Embryonic facial prominence (tissue), 1 donor: ENCODE data around the gene TRAPPC12.
"Not testable (repeated sequence)": the region's sequence is repeated elsewhere in the genome, so short reads cannot be mapped to it uniquely, and the experiment has no call there.

Experiments
- DNase-seq: peaks from one replicate; pipeline ENCODE4 v3.0.0-alpha.2; 2016; ENCODE audit errors: extremely low spot score

TRAPPC12 gene

DNA sequence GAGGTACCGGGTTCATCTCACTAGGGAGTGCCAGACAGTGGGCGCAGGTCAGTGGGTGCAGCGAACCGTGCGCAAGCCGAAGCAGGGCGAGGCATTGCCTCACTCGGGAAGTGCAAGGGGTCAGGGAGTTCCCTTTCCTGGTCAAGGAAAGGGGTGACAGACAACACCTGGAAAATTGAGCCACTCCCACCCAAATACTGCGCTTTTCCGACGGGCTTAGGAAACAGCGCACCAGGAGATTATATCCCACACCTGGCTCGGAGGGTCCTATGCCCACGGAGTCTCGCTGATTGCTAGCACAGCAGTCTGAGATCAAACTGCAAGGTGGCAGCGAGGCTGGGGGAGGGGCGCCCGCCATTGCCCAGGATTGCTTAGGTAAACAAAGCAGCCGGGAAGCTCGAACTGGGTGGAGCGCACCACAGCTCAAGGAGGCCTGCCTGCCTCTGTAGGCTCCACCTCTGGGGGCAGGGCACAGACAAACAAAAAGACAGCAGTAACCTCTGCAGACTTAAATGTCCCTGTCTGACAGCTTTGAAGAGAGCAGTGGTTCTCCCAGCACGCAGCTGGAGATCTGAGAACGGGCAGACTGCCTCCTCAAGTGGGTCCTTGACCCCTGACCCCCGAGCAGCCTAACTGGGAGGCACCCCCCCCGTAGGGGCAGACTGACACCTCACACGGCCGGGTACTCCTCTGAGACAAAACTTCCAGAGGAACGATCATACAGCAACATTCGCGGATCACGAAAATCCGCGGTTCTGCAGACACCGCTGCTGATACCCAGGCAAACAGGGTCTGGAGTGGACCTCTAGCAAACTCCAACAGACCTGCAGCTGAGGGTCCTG, 9.9 kb upstream of the TRAPPC12 start:
- not testable (repeated sequence) for DNase-seq

DNA sequence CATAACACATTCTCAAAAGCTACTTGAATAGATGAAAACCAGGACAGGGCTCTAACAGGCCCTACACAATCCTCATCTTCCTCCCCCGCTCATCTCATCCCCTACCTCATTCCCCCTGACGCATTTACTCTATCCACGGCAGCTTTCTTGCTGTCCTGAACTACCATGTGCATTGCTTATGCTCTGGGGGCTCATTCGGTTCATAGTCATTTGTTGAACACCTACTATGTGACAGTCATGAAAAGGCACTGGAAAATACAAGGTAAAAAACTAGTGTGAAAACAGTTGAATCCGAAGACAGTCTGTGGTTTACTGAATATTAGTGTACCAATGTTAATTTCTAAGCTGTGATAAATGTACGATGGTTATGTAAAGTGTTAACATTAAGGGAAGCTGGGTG, 2.7 kb upstream of the TRAPPC12 start:
- no peak for DNase-seq

DNA sequence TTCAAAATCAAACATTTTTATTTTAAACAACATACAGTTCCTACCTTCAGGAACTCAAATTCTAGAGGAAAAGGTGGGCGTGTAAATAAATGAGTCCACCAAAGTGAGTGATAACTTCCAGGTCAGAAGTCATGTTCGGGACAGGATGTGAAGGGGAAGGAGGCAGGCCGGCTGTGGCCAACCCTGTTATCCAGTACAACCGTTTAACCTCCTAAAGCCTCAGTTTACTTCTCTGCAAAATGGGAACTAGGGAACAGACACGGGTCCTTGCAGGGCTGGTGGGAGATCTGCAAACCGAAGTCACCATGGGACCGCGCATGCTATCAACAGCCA, 2.2 kb upstream of the TRAPPC12 start:
- no peak for DNase-seq

DNA sequence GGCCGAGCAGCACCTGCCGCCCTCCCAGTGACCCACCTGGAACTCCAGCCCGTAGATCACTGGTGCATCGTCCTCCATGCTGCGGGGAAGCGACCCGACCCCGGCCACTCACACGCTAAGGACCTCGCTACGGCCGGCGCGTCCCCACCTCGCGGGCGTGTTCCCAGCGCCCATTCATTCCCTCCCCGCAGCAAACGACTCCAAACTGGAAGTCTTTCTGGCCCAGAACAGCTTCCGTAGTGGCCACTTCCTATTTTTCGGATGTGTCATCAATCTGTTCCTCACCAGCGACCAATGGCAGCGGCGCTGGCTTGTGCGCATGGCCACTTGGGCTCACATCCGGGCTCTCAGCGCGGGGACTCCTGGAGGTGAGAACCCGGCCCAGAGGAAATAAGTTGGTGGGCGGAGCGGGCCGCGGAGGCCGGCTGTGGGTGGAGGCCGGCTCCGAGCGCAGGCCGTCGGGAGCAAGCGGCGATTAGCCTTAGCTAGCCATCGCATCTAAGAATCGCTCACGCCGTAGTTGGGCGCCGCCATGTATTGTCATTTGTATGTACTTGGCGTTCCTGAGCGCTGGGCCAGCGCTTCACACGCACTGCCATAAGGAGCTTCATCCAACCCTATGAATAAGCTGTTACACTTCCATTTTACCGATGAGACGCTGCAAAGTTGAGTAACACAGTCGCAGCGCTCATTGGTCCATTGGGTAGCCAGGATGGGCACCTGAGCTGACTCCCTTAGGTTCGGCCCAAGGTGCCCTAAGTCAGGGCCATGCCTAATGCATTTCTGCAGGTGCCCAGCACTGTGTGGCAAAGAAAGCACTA, 1.7 kb upstream of the TRAPPC12 start, which contains the start of gene EIPR1:
EIPR1 (minus strand) TSS at position 207 of the 821 bp plus-strand sequence; CDS start at position 78, 129 bp downstream.
- DNase-seq: peak; percentile 94

DNA sequence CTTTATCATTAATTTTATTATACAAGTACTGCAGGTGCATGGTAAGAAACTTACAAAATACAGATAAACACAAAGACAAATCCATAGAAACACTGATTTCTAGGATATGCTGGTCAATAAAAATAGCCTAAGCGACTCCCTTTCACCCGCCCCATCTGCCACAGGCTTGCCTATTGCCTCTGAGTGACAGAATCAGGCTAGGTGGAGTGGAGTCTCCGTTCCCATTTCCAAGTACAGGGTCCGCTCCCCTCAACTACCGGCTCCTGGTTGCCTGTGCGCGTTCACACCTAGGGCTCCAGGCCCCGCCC, 201 bp upstream of the TRAPPC12 start:
- no peak for DNase-seq

DNA sequence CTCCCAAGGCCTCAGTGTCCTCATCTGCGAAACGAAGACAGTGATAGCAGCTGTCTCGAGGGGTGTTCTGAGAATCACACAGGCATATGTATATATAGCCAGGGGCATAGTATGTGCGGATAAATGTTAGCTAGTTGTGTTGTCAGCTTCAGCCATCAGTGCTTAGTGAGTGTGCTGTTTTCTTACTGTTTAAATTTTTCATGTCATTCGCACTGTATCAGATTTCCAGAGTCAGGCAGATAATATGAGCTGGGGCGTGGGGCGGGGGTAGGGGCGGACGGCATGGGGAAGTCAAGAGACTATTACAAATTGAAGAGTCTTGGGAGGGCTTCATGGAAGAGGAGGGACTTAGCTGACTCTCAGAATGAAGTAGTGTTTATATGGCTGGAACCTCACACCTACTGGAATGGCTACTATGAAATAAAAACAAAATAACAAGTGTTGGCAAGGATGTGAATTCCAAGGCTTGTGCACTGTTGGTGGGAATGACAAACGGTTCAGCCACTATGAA, 7.0 kb downstream of the TRAPPC12 start:
- DNase-seq: no peak

DNA sequence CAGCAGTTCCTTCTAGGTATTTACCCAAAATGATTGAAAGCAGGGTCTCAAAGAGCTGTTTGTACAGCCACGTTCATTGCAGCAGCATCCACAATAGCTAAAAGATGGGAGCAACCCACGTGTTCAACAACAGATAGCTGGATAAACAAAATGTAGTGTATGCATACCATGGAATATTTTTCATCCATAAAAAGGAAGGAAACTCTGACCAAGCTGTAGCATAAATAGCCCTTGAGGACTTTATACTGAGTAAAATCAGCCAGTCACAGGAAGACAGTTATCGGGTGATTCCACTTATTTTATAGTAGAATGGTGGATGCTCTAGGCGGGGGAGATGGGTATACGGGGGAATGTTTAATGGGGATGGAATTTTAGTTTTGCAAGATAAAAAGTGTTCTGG, 7.5 kb downstream of the TRAPPC12 start:
- DNase-seq: no peak

DNA sequence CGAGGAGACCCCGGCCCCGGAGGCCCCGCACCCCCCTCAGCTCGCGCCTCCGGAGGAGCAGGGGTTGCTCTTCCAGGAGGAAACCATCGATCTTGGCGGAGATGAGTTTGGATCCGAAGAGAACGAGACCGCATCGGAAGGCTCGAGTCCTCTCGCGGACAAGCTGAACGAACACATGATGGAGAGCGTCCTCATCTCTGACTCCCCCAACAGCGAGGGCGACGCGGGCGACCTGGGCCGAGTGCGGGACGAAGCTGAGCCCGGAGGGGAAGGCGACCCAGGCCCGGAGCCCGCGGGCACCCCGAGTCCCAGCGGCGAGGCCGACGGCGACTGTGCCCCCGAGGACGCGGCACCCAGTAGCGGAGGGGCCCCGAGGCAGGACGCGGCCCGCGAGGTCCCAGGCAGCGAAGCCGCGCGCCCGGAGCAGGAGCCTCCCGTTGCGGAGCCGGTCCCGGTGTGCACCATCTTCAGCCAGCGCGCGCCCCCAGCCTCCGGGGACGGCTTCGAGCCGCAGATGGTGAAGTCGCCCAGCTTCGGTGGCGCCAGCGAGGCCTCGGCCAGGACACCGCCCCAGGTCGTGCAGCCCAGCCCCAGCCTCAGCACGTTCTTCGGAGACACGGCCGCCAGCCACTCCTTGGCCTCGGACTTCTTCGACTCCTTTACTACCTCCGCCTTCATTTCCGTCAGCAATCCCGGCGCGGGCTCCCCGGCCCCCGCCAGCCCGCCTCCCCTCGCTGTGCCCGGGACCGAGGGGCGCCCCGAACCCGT, 8.3 kb downstream of the TRAPPC12 start:
- DNase-seq: no peak

DNA sequence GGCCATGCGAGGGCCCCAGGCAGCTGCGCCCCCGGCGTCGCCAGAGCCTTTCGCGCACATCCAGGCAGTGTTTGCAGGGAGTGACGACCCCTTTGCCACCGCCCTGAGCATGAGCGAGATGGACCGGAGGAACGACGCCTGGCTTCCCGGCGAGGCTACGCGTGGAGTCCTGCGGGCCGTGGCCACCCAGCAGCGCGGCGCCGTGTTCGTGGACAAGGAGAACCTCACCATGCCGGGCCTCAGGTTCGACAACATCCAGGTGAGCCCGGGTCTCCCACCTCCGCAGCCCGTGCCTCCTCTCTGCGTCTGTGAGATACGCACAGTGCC, 8.9 kb downstream of the TRAPPC12 start:
- no peak for DNase-seq

DNA sequence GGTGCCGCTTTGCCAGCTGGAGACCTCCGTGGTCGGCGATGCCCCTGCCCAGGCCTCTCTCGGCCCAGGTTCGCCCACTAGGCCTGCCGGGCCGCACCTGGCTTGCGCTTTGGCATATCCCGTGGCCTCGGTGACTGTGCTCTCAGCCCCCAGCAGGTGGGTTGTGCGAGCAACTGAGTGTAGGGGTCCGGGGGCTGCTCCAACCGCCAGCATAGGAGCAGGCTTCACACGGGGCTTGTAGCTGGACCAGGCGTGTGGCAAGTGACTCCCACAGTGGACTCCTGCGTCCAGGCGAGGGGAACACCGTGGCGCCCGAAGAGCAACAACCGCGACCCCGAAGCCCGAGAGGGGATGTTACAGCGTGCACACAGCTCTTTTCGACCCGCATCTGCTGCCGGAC, 9.7 kb downstream of the TRAPPC12 start:
- no peak for DNase-seq

DNA sequence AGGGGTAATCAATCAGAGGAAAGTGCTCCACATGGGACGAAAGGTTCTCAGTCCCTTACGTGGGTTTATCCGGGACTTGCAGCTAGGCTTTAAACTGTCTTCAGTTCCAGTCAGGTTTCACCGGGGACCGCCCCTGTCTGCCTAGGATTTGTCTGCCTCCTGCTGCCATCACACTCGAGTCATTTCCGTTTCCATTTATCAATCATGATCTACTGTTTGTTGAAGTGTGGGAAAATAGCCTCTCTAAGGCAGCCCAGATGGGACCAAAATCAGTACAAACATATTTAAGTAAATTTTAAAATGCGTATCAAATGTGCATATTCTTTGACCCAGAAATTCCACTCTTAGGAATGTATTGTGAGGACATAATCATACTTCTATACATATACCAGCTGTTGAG, 10.5 kb downstream of the TRAPPC12 start:
- no peak for DNase-seq

DNA sequence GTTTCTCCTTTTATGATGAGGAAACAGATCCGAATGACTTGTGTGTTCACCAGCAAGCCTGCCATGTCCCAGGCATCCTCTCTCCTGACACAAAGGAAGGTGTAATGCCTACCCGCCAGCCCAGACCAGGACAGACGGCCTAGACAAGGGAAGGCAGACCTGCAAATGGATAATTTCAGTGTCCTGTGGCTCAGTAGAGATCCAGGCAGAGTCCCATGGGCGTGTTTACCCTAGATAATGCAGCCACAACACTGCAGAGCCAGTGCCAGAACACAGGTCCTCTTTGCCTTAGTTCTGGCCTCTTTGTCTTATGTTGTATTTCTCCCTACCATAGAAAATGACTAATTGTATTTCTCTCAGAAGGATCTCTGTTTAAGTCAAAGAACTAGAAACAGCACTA, 12.7 kb downstream of the TRAPPC12 start:
- DNase-seq: no peak

DNA sequence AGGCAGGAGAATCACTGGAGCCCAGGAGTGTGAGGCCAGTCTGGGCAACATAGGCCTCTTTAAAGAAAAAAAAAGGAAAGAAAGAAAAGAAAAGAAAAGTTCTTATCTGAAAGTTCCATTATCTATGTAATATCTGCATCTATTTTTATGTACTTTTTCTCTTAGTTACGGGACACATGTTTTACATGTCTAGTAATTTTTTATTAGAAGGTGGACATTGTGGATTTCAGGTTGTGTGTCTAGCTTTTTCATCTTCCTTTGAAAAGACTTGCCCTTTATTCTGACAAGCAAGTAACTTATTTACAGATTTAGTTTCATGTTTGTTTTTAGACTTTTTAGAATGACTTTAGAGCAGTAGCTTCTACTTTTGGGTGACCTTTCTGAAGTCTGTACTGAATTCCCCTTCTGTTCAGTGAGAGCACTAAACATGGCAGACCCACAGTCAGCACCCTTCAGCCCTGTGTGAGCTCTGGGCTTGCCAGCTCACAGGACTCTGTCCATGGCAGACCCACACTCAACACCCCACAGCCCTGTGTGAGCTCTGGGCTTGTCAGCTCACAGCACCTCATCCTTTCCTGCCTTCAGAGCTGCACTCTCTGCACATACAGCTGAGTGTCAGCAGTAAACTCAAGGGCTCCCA, 17.5 kb downstream of the TRAPPC12 start:
- DNase-seq: no peak

DNA sequence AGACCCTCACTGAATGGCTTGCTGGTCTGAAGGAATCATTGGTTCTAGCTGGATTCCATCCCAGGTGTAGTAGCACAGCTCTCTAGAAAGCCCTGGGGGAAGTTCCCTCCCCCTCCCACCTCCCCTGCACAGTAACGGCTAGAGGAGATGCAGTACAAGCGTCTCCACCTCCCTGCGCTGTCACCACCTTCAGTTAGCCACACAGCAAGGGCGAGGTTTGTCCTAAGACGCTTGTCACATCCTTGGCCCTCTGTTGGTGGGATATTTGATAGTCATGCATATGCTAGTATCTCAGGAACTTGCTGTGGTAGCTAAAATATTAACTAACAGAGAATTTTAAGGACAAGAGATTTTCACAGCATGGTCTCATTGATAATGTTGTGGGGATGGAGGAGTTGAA, 19.4 kb downstream of the TRAPPC12 start:
- DNase-seq: no peak

DNA sequence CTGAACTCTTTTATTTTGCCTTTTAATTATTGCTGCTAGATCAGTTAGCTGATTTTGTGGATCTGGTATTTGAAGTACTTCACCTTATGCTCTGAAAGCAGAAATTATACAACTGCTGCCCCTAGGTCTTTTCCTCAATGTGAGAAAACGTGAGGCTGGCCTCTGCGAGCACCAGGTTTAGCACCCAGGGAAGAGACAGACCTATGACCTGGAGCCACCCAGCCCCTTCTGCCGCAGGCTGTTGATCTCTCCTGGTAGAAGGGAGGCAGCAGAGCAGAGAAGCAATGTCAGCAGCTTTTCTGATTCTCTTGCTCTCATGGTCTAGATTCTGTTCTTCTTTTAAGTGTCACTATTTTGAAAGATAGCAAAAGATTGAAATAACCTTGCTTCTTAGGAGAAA, 19.9 kb downstream of the TRAPPC12 start:
- DNase-seq: no peak

DNA sequence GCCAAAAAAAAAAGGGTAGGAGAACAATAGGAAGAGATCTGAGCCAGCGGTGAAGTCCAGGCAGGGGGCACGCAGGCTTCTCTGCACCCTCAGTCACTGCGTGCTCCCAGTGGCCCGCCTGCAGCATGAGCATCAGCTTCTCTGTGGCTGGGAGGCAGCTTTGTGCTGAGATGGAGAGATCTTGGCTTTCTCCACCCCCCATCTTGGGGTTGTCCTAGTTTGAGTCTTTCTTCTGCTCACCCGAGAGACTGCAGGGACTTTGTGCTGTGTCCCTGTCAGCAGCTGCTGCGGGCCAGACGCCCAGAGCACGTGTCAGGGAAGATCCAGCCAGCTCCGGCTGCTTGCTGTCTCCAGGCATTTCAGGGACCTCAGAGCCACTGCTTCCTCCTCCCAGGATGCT, 20.3 kb downstream of the TRAPPC12 start:
- DNase-seq: no peak

DNA sequence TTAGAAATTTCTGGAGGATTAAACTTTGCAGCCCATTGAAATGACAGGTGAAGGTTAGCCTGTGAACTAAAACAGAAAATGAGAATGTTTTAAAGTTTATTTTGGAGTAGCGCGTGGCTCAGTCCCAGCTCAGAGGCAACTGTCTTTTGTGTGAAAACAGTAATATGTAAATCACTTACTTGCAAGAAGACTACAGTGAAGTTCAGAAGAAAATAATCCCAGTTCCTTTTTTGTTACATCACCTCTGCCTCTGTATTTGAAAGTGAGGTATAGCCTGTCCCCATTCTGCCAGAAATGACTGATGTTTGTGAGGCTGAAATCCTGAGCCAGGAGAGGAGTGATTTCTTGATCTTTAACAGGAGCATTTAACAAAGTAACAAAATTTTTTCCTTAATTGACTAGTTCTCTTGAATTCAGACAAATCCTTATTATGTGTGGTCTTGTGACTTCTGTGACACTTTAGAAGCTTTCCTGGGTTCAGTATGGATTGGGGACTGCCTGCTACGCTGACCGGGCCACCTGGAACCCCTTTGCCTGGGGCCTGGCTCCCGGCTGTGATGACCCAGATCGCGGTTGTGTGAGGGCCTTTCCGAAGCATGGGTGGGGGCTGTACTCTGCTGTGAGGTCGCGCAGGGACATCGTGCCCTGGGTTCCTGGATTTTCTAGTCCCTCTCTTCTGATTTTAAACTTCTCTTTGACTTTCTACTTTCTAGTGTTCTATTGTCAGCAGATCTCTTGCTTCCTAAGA, 24.3 kb downstream of the TRAPPC12 start:
- no peak for DNase-seq

DNA sequence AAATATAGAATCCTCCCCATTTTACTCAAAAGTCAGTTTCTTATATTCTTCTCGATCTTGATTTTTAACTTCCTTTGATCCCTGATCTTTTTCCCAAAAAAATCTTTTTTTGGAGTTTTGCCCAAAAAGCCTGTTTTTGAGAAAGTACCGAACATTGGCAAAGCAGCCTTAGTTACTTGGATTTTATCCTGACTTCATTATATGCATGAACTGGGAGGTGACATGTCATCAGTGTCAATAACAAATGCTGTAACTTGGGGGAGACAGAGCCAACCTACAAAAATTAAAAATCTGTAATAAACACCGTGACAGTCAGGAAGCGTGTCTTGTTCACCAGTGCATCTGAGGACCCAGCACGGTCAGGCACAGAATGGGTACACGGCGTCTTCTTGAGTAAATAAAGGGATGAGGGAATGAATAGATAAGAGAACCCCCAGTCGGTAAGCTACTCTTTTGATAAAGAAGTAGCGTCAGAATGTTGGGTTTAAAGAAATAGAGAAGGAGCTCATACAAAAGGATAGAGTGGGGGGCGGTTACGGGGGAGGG, 24.9 kb downstream of the TRAPPC12 start:
- no peak for DNase-seq

DNA sequence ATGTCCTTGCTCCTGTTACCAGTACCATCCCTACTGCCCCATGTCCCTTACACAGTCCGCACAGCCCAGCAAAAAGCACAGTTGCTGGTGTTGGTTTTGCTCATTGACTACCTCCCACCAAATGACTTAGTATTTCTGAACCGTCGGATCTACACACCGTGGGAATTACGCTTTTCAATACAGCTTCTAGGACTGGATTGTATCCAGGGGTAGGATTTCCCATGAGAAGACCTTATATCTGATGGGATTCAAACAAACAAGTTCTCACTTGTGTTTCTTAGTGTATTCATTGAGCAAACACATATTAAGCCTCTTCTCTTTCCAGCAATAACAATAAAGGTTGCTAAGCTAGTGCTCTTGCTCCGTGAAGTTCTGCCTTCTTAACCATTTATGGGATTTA, 25.8 kb downstream of the TRAPPC12 start:
- DNase-seq: no peak

DNA sequence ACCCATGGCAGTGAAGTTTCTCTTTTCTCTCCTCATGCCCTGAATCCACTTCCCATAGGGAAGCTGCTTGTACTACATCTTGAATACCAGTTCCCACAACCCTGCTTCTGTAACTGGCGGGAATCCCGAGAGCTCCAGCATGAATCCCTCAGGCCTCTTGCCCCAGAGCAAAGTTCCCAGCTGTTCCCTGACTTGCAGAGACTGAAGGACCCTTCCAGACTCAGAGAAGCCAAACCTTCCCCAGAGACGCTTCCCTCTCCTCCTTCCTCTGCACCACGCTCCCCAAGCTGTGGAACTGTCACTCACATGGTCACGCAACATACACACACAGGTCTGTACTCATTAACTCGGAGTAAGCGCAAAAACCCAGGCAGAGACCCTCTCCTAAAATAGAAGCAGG, 26.4 kb downstream of the TRAPPC12 start:
- DNase-seq: no peak

DNA sequence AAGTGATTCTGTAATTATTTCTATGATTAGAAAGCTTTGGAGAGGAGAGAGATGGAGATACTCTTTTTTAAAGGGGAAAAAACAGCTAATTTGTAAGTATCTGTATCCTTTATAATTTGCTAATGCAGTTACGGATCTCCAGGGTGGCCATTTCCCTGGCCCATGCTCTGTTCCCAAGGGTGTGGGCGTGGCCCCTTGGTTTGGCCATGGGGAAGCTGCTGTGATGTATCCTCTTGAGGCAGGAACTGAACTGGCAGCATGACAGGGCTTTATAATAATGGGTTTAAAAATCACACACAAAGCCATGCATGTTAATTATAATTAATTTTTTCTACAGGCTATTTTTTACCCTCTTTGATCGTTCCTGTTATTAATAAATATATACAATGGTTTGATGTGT, 27.0 kb downstream of the TRAPPC12 start:
- no peak for DNase-seq
